Naive thymus-derived CD8-positive, alpha-beta T cell (primary cell): ENCODE results near the gene PPM1D. TPM values are rescaled to one million over a fixed set of nuclear protein-coding genes. Genes with fewer than 3 reads are reported as not detected.
A peak's percentile ranks its signal among the peaks of the same experiment; 100 is the strongest.
"Not testable (repeated sequence)": the region's sequence is repeated elsewhere in the genome, so short reads cannot be mapped to it uniquely, and the experiment has no call there.

Experiments used
- ATAC-seq, 2 donors: fragments of 150-1000 bp; cut with Tn5 transposase in 1 of 2; sonication (Bioruptor Pico), chemical (Tn5 transposase) in 1 of 2; 1 replicate in 1 of 2; 2 replicates in 1 of 2; pipeline ENCODE4 v1.10.0; 2021; ENCODE audit warnings: mild to moderate bottlenecking in 2 of 2, moderate library complexity in 2 of 2
- POLR2A ChIA-PET: fragments of 350-600 bp; sonication (Branson Sonifier 250); formaldehyde crosslinking; loops from one replicate; lab custom pipeline; 2021; ENCODE audit warnings: antibody characterized with exemption; lab: Charles Lee
- DNase-seq, 10 donors: peaks; one replicate each; pipeline versions ENCODE4 v3.0.0 to v3.0.0-alpha.2; 2020 to 2022
- H3K27ac Mint-ChIP-seq, 10 donors: one replicate each; pipeline ENCODE4 v1.8.0; 2020 to 2022; ENCODE audit warnings: mild to moderate bottlenecking in 10 of 10, mixed read lengths in 10 of 10, moderate library complexity in 4 of 10, inconsistent platforms in 1 of 10
- H3K27me3 Mint-ChIP-seq, 5 donors: one replicate each; pipeline ENCODE4 v1.8.0; 2021 to 2022; ENCODE audit warnings: mixed read lengths in 5 of 5
- H3K36me3 Mint-ChIP-seq, 3 donors: one replicate each; pipeline ENCODE4 v1.8.0; 2020 to 2022; ENCODE audit warnings: mixed read lengths in 3 of 3, mild to moderate bottlenecking in 2 of 3, inconsistent platforms in 1 of 3
- H3K4me1 Mint-ChIP-seq, 4 donors: one replicate each; pipeline ENCODE4 v1.8.0; 2021 to 2022; ENCODE audit warnings: mixed read lengths in 4 of 4
- H3K4me3 Mint-ChIP-seq, 10 donors: one replicate each; pipeline ENCODE4 v1.8.0; 2020 to 2022; ENCODE audit warnings: mild to moderate bottlenecking in 10 of 10, mixed read lengths in 10 of 10, moderate library complexity in 6 of 10, inconsistent platforms in 1 of 10
- H3K9me3 Mint-ChIP-seq, 9 donors: one replicate each; pipeline ENCODE4 v1.8.0; 2020 to 2022; ENCODE audit warnings: mixed read lengths in 9 of 9, mild to moderate bottlenecking in 3 of 9, inconsistent platforms in 1 of 9, moderate library complexity in 1 of 9
- polyA plus RNA-seq, 3 donors: library from polyadenylated mRNA; unstranded; fragments of 300-500 nt; fragmentation: Illumina TruSeq; gene quantifications; one replicate each; pipeline ENCODE4 v1.2.3, GENCODE V29; 2021
- total RNA-seq, 8 experiments: library from RNA in 2 of 8; stranded (reverse) in 2 of 8; gene quantifications; one replicate each; pipeline ENCODE4 v1.2.3 and lab custom pipeline; 2021 to 2026

Gene PPM1D
- total and polyA plus RNA-seq, 5 experiments from 2014 or later = 5.8 to 18.6 (median 10.9) TPM

GRCh38 chr17:60573236-60574051, 26.5 kb upstream of the PPM1D start:
- Mint-ChIP-seq H3K4me1 (peaks cover 2 to 8% (median 7%) of the 10 kb centered on the region in 4 donors), H3K27me3 (peaks cover 0 to 5% (median 0%) of the 10 kb centered on the region in 5 donors), H3K4me3 (no peak overlapping the region), H3K9me3 (peaks cover 0 to 1% (median 0%) of the 10 kb centered on the region in 9 donors), H3K36me3 (no peaks in the 10 kb centered on the region), H3K27ac (no peak overlapping the region)
- DNase-seq (no peak), ATAC-seq (no peak)
- POLR2A ChIA-PET = interaction anchor here (0.6 kb wide), 1 partner anchor 66 kb away, joined by 3 read pairs; no protein-coding TSS in a partner anchor

- H3K27ac Mint-ChIP-seq = peak overlapping the region in 6 of 10 donors; percentile 14 to 87 (median 48)
- H3K27me3 Mint-ChIP-seq = peaks cover 0 to 2% (median 0%) of the 10 kb centered on the region in 5 donors
- DNase-seq (peak in 1 of 10 donors; percentile 2), ATAC-seq (peak; percentile 47 to 71)
- peaks cover 0 to 8% (median 7%) of the 10 kb centered on the region in 4 donors for H3K4me1 Mint-ChIP-seq
- H3K4me3 Mint-ChIP-seq = peak overlapping the region; percentile 67 to 86 (median 74)
- POLR2A ChIA-PET = interaction anchor here (0.6 kb wide), 1 partner anchor 53 kb away, joined by 5 read pairs; no protein-coding TSS in a partner anchor
- H3K9me3 Mint-ChIP-seq = peaks cover 0 to 1% (median 0%) of the 10 kb centered on the region in 9 donors
- H3K36me3 Mint-ChIP-seq = no peaks in the 10 kb centered on the region
Measured at GRCh38 chr17:60577147-60577915, 22.7 kb upstream of the PPM1D start.

GRCh38 chr17:60579090-60579489, 20.9 kb upstream of the PPM1D start:
- peaks cover 0 to 2% (median 0%) of the 10 kb centered on the region in 5 donors for H3K27me3 Mint-ChIP-seq
- H3K27ac Mint-ChIP-seq = no peak overlapping the region
- no peak for DNase-seq

GRCh38 chr17:60579551-60579950, 20.4 kb upstream of the PPM1D start:
- DNase-seq (no peak), ATAC-seq (no peak)
- peaks cover 0 to 8% (median 7%) of the 10 kb centered on the region in 4 donors for H3K4me1 Mint-ChIP-seq
- peaks cover 0 to 2% (median 0%) of the 10 kb centered on the region in 5 donors for H3K27me3 Mint-ChIP-seq
- H3K4me3 Mint-ChIP-seq = no peak overlapping the region
- H3K9me3 Mint-ChIP-seq = peaks cover 0 to 1% (median 0%) of the 10 kb centered on the region in 9 donors
- no peak overlapping the region for H3K27ac Mint-ChIP-seq
- POLR2A ChIA-PET = no interaction called here
- H3K36me3 Mint-ChIP-seq = no peaks in the 10 kb centered on the region

More at GRCh38 chr17:60579090-60579489, 20.9 kb upstream of the PPM1D start:
- peaks cover 0 to 8% (median 7%) of the 10 kb centered on the region in 4 donors for H3K4me1 Mint-ChIP-seq
- peaks cover 0 to 1% (median 0%) of the 10 kb centered on the region in 9 donors for H3K9me3 Mint-ChIP-seq
- no peak for ATAC-seq
- H3K4me3 Mint-ChIP-seq = no peak overlapping the region
- POLR2A ChIA-PET = no interaction called here
- H3K36me3 Mint-ChIP-seq = no peaks in the 10 kb centered on the region

GRCh38 chr17:60583008-60583407, 17.0 kb upstream of the PPM1D start:
- Mint-ChIP-seq H3K9me3 (no peaks in the 10 kb centered on the region), H3K4me1 (no peaks in the 10 kb centered on the region), H3K4me3 (no peak overlapping the region), H3K27me3 (peaks cover 0 to 4% (median 0%) of the 10 kb centered on the region in 5 donors), H3K27ac (no peak overlapping the region), H3K36me3 (no peaks in the 10 kb centered on the region)
- POLR2A ChIA-PET = interaction anchor here (0.5 to 0.7 kb wide), 2 partner anchors 9 to 90 kb away, joined by 3 read pairs; no protein-coding TSS in a partner anchor
- DNase-seq (no peak), ATAC-seq (no peak)

- Mint-ChIP-seq H3K27me3 (peaks cover 0 to 4% (median 0%) of the 10 kb centered on the region in 5 donors), H3K27ac (no peak overlapping the region), H3K4me1 (no peaks in the 10 kb centered on the region), H3K36me3 (no peaks in the 10 kb centered on the region), H3K4me3 (no peak overlapping the region), H3K9me3 (no peaks in the 10 kb centered on the region)
- POLR2A ChIA-PET = no interaction called here
- DNase-seq (no peak), ATAC-seq (no peak)
Measured at GRCh38 chr17:60585887-60586286, 14.1 kb upstream of the PPM1D start.

- H3K27ac Mint-ChIP-seq = no peak overlapping the region
- ATAC-seq (no peak), DNase-seq (no peak)
- no peaks in the 10 kb centered on the region for H3K36me3 Mint-ChIP-seq
- no peak overlapping the region for H3K4me3 Mint-ChIP-seq
- H3K27me3 Mint-ChIP-seq = peaks cover 0 to 4% (median 0%) of the 10 kb centered on the region in 5 donors
- no peaks in the 10 kb centered on the region for H3K4me1 Mint-ChIP-seq
- H3K9me3 Mint-ChIP-seq = no peaks in the 10 kb centered on the region
- POLR2A ChIA-PET = no interaction called here
Measured at GRCh38 chr17:60586288-60586974, 13.6 kb upstream of the PPM1D start.

- Mint-ChIP-seq H3K36me3 (no peaks in the 10 kb centered on the region), H3K4me3 (no peak overlapping the region), H3K9me3 (no peaks in the 10 kb centered on the region), H3K27ac (no peak overlapping the region), H3K27me3 (peaks cover 0 to 4% (median 0%) of the 10 kb centered on the region in 5 donors), H3K4me1 (no peaks in the 10 kb centered on the region)
- no peak for DNase-seq
- POLR2A ChIA-PET = no interaction called here
- ATAC-seq = no peak
Measured at GRCh38 chr17:60590070-60590469, 9.9 kb upstream of the PPM1D start.

- H3K9me3 Mint-ChIP-seq = no peaks in the 10 kb centered on the region
- DNase-seq = no peak
Measured at GRCh38 chr17:60592750-60593149, 7.2 kb upstream of the PPM1D start.

GRCh38 chr17:60593441-60594036, 6.5 kb upstream of the PPM1D start:
- not testable (repeated sequence) for DNase-seq, H3K36me3 Mint-ChIP-seq, H3K4me1 Mint-ChIP-seq, H3K4me3 Mint-ChIP-seq, H3K27ac Mint-ChIP-seq, H3K9me3 Mint-ChIP-seq, ATAC-seq, H3K27me3 Mint-ChIP-seq
- POLR2A ChIA-PET = interaction anchor here (0.6 kb wide), 1 partner anchor 11 kb away, joined by 6 read pairs; no protein-coding TSS in a partner anchor

More at GRCh38 chr17:60592750-60593149, 7.2 kb upstream of the PPM1D start:
- ATAC-seq = no peak
- Mint-ChIP-seq H3K4me1 (peaks cover 0 to 2% (median 0%) of the 10 kb centered on the region in 4 donors), H3K27ac (no peak overlapping the region), H3K36me3 (no peaks in the 10 kb centered on the region), H3K4me3 (no peak overlapping the region), H3K27me3 (peaks cover 0 to 3% (median 0%) of the 10 kb centered on the region in 5 donors)
- POLR2A ChIA-PET = no interaction called here

GRCh38 chr17:60594170-60594569, 5.8 kb upstream of the PPM1D start:
- H3K9me3 Mint-ChIP-seq, H3K36me3 Mint-ChIP-seq, H3K27ac Mint-ChIP-seq, H3K27me3 Mint-ChIP-seq, ATAC-seq, H3K4me3 Mint-ChIP-seq, DNase-seq: not testable (repeated sequence)
- H3K4me1 Mint-ChIP-seq = peaks cover 1 to 13% (median 3%) of the 10 kb centered on the region in 4 donors
- POLR2A ChIA-PET = interaction anchor here (0.6 kb wide), 1 partner anchor 10 kb away, joined by 6 read pairs; no protein-coding TSS in a partner anchor

- no peak for ATAC-seq
Measured at GRCh38 chr17:60594734-60595133, 5.3 kb upstream of the PPM1D start.

More at GRCh38 chr17:60594734-60595133, 5.3 kb upstream of the PPM1D start:
- Mint-ChIP-seq H3K4me1 (peaks cover 7 to 18% (median 7%) of the 10 kb centered on the region in 4 donors), H3K36me3 (no peaks in the 10 kb centered on the region), H3K27ac (no peak overlapping the region), H3K4me3 (no peak overlapping the region), H3K9me3 (no peaks in the 10 kb centered on the region), H3K27me3 (peaks cover 0 to 3% (median 0%) of the 10 kb centered on the region in 5 donors)
- DNase-seq = no peak
- POLR2A ChIA-PET = no interaction called here
